Activated CD8-positive, alpha-beta memory T cell treated with anti-CD3 and anti-CD28 coated beads, Interleukin-2, amount 50 U/mL, for 4 hours (primary cell): ENCODE measurements around the gene TMEM115.

Experiments
- DNase-seq: peaks from one replicate; pipeline ENCODE4 v3.0.0-alpha.2; 2020

Gene TMEM115

GRCh38 chr3:50358911-50359759 is at the start of gene TMEM115:
Gene TMEM115 (minus strand): TSS chr3:50359521. CDS start chr3:50359063, 458 bp downstream.
- DNase-seq, result peak; percentile 92

- no peak for DNase-seq
These were observed 49.2 kb upstream of the TMEM115 start for GRCh38 chr3:50408443-50408944.

GRCh38 chr3:50406487-50406886 is 47.2 kb upstream of the TMEM115 start:
- no peak for DNase-seq

DNA sequence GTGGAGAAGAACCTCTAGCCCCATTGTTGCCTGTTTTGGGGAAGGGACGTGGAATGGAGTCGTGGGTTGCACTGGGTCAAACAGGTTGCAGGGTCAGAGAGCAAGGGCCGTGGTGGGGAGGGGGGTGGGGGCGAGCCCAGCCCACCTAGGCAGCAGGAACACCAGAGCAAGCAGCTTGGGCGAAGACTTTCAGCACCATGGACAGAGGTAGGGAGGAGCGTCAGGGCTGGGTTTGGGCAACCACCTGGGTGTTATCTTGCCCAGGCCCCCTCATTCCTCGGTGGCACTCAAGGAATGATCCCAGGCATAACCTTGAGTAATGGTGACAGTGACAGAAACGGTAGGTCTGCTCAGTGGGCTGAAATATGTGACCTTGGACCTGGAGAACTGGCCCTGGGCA is 45.9 kb upstream of the TMEM115 start:
- DNase-seq, result no peak

DNA sequence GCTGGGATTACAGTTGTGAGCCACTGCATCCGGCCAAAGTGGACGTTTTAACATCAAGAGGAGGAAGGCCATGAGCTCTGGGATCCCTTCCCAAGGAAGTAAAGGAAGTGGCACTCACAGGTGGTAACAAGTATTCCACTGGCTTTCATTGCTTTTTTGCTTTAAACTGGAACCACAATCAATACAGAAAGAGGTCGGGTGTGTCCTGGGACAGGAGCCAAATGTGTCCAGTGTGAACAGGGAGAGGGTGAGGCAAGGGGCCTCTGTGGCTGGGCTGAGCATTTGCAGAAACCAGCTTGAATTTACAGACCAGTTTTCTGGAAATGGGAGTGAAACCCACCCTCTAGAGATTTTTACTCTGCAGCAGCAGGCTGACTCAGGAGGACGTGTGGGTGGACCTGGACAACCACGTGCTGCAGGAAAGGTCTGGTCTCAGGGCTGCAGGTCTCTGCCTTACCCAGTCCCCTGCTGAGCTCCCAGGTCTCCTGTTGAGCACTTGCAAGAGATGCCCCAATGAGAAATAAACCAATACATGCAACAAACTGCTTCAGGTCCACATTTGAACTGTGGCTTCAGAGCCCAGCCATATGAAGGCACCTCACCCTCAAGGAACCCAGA is 42.8 kb upstream of the TMEM115 start:
- DNase-seq, result no peak

DNA sequence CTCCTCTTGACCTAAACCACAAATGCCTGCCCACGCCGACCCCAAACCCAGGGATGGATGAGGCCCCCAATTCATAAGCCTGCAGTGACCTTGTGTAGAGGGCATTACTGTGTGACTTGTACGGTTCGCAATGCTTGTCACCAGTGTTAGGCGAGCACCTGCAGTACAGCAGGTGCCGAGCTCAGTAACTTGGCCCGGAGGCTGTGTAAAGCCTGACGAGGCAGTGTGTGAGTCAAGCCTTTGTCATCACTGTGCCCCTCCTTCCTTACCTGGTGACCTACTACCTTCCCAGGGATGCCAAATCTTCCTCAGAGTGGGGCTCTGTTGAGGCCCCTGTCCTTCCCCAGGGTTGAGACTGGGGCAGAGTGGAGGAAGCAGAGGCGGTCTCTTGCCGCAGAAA is 37.2 kb upstream of the TMEM115 start:
- no peak for DNase-seq

DNA sequence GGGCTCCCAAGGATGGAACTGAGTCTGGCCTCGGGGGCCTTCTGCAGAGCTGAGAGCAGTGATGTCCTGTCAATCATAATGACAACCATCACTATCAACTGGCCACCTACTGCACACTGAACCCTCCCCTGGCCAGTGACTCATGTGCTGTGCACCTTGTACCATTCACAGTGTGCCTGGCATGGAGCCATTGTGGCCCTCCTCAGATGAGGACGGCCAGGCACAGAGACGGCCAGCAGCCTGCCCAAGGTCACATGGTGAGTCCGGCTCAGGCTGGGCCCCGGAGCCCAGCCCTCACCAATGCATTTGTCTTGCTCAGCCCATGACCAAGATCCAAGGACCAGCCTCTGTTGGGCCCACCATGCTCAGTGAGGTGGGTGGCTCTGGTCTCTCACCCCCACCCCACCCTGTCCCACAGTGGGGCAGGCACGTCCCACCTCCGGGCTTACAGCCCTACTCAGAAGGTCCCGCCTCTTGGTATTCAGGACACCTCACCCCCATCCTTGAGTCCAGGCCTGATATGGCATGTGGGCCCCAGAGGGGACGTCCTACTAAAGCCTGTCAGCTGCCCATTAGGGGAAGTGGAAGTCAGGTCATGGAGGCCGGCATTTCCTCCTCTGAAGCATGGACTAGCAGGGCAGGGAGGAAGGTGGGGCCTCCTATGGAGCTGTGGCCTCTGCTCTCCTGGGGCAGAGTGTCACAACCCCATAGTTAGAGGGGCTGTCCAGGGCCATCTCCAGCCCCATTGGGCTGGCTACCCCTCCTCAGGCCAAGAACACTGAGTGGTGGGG is 35.9 kb upstream of the TMEM115 start:
- no peak for DNase-seq

- DNase-seq, result no peak
These were observed 33.7 kb upstream of the TMEM115 start for GRCh38 chr3:50393061-50393460.

GRCh38 chr3:50392101-50392715 is 32.9 kb upstream of the TMEM115 start:
- no peak for DNase-seq

DNA sequence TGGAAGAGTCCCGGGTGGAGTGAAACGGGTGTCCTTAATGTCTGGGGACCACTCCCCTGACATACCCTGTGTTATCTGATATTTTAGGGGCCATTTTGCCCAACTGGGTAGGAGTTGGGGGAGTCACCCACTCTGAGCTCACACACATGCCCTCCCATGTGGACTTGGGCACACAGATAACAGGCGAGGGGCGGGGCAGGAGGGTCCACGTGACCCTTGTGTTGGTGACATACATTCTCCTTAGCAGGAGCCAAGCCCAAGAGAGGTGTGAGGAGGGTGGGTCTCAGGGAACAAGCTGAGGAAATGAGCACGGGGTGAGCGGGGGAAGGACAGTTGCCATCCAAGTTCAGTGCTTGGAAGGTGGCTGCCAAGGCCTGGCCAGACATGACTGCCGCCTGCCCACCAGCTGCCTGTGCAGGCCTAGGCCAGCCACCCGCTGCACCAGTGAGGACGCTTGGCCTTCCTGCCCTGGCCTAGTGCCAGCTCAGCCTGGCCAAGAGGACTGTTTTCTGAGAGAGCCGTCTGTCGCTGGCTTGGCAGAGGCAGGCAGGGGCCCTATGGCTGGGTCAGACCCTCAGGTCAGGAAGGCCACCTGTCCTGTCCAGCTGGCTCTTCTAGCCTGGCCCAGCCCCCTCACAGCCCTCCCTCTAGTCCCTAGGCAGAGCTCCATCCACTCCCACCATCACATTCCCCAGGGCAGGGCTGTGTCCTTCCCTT is 31.3 kb upstream of the TMEM115 start:
- DNase-seq, result no peak

DNA sequence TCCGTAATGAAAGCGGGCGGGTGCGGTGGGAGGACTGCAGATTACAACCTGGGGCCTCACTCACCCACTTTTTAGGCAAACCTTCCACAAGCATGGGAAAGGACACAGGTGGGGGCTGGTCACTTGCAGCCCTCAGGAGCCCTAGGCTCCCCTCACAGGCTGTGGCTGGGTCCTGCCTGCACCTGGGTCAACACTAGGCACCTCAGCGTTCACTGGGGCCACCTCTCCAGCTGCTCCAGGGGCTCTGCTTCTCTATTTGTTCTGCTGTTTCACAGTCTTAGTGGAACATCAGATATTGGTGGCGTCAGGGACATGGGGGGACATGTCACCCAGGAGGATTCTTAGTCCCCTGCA is 30.1 kb upstream of the TMEM115 start:
- DNase-seq, result no peak

DNA sequence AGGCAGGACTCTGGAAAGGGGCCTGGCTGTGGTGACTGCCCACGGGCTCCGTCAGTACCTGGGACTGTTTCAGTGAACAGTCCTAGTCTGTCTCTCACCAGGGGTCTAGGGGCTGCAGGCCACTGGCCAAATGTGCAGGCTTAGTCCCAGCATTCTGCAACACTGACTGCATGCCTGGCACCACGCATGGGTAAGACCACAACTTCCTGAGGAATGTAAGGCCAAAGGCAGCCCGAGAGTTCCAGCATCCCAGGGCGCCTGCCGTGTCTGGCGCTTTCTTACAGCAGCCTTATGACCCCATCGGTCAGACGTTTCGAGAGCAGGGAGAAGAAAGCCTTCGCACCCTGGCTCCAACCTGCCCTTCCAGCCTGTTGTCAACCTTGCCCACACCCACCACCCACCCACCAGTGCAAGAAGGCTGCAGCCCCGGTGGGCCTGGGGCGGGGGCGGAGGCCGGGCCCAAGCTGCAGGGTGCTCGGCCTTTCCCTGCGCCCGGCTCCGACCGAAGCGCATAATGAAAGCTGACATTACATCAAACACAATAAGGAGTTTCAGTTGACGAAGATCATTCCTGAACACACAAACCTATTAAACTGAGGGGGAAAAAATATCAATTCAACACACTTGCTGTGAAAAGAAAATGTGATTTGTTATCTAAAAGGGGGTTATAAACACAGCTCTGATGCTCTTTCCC is 29.5 kb upstream of the TMEM115 start:
- no peak for DNase-seq

GRCh38 chr3:50388016-50388719 is 28.8 kb upstream of the TMEM115 start:
- DNase-seq, result no peak

DNA sequence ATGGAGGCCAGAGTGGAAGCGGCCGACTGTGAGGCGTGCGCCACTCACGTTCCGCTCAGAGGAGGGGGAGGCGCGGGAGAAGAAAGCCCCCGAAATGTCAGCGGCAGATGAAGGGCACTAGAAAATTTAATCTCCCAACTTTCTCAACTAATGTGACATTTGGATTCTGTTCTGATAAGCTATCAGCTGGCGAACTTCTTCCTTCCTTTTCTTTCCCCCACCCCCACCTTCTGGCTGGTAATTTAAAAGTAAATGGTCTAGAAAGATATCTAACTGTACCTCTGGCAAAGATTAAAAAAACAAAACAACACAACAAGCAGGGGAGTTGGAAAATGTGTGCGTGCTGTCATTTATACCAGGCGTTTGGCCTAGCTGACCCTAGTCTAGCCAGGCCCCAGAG is 26.4 kb upstream of the TMEM115 start:
- DNase-seq, result no peak

- DNase-seq, result no peak
These were observed 24.4 kb upstream of the TMEM115 start for GRCh38 chr3:50383750-50384149.

DNA sequence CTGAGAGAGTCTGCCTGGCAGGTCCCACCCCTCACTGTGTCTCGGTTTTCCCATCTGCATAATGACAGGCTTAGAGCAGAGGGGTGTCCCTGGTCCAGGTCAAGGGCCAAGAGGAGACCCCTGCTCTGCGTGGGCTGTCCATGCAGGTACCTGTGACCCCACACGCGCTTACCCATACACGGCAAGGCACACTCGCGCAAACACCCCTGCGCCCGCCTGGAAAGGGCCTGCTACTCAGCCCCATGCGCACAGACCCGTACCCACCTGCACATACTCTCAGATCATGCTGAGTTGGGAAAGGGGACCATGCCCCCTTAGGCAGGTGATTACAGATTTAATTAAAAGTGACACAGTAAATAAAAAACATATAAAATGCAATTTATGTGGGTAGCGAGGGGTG is 23.4 kb upstream of the TMEM115 start:
- no peak for DNase-seq

DNA sequence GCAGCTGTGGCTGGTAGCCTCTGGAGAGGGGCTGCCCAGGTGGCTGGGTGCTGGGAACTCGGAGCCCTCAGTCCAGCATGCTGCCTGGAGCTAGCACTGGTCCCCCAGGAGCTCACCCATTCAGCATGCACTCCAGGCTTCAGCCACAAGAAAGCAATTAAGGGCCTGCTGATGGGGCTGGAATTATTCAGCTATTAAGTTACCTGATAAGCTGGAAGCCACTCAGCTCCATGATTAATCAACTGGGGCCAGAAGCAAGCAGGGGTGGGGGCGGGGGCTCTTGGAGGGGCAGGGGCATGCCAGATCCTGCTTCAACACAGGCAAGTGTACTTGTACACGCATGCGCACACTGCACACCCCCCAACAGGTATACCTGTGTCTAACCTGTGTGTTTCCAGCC is 22.1 kb upstream of the TMEM115 start:
- no peak for DNase-seq

GRCh38 chr3:50380405-50381085 is 21.2 kb upstream of the TMEM115 start:
- DNase-seq, result no peak

- no peak for DNase-seq
These were observed 19.4 kb upstream of the TMEM115 start for GRCh38 chr3:50378757-50379156.

GRCh38 chr3:50378024-50378423 is 18.7 kb upstream of the TMEM115 start:
- no peak for DNase-seq
